Progenitor cell of endocrine pancreas (in vitro differentiated cells): ENCODE data around the gene MUC6. TPM values are rescaled to one million over a fixed set of nuclear protein-coding genes. Genes with fewer than 3 reads are reported as not detected.

Source experiments
- DNase-seq: peaks from one replicate; pipeline ENCODE4 v3.0.0; 2021; ENCODE audit warnings: low spot score; ENCODE audit not compliant: unreplicated experiment
- H3K27ac Mint-ChIP-seq: 2 replicates; pipeline ENCODE4 v1.8.0; 2021; ENCODE audit warnings: mild to moderate bottlenecking, moderate library complexity, mixed read lengths
- H3K27me3 Mint-ChIP-seq: 2 replicates; pipeline ENCODE4 v1.8.0; 2021; ENCODE audit warnings: mixed read lengths
- H3K36me3 Mint-ChIP-seq: 2 replicates; pipeline ENCODE4 v1.8.0; 2022; ENCODE audit warnings: mixed read lengths; ENCODE audit not compliant: insufficient read depth
- H3K4me1 Mint-ChIP-seq: 2 replicates; pipeline ENCODE4 v1.8.0; 2021; ENCODE audit warnings: low read depth, mixed read lengths
- H3K4me3 Mint-ChIP-seq: 2 replicates; pipeline ENCODE4 v1.8.0; 2021; ENCODE audit warnings: low read depth, mild to moderate bottlenecking, moderate library complexity, mixed read lengths
- H3K9me3 Mint-ChIP-seq: 2 replicates; pipeline ENCODE4 v1.8.0; 2021; ENCODE audit warnings: low read depth, mixed read lengths
- total RNA-seq: library from RNA; stranded (reverse); gene quantifications from 2 replicates; pipeline ENCODE4 v1.2.1, GENCODE V29; 2021
- TF ChIP-seq, protein P1 (sequence below): fragments of 200-600 bp; sonication (generic); IDR thresholded peaks from one replicate; pipeline ENCODE4 v1.5.0; 2021; ENCODE audit warnings: antibody characterized with exemption, mild to moderate bottlenecking; ENCODE audit not compliant: unreplicated experiment

The MUC6 gene
- total RNA-seq, 1 donor from 2014 or later = 1.6 TPM

DNA sequence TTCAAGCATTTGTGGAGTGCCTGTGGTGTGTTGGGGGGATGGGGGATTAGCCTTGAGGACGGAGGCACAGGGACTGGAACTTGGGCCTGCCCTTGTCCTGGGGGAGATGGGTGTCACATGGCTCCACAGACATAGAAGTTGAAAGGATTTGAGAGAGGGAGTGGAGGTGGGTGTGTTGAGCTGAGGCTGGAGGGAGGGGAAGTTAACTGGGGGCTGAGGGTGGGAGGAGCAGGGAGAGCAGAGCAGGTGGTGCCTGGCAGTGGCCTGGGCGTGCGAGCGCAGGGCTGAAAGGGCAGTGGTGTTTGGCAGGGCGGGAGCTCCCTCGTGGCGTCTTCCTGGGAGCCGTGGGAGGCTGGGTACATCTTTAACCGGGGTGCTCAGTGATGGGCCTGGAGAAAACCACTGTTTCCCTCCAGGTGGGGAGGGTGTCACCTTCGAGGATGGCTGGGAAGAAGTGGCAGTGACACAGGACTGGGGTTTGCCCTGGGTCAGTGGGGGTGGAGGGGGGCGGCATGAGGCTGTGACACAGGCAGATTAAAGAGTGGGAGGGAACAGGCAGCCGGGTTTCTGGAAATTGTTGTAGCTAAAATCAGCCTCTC lies 65.3 kb downstream of the MUC6 start:
- Mint-ChIP-seq H3K27ac (no peak overlapping the region), H3K9me3 (no peaks in the 10 kb centered on the region), H3K27me3 (no peaks in the 10 kb centered on the region), H3K36me3 (peaks cover 16% of the 10 kb centered on the region), H3K4me3 (no peak overlapping the region), H3K4me1 (no peaks in the 10 kb centered on the region)
- TF ChIP-seq, protein P1, sequence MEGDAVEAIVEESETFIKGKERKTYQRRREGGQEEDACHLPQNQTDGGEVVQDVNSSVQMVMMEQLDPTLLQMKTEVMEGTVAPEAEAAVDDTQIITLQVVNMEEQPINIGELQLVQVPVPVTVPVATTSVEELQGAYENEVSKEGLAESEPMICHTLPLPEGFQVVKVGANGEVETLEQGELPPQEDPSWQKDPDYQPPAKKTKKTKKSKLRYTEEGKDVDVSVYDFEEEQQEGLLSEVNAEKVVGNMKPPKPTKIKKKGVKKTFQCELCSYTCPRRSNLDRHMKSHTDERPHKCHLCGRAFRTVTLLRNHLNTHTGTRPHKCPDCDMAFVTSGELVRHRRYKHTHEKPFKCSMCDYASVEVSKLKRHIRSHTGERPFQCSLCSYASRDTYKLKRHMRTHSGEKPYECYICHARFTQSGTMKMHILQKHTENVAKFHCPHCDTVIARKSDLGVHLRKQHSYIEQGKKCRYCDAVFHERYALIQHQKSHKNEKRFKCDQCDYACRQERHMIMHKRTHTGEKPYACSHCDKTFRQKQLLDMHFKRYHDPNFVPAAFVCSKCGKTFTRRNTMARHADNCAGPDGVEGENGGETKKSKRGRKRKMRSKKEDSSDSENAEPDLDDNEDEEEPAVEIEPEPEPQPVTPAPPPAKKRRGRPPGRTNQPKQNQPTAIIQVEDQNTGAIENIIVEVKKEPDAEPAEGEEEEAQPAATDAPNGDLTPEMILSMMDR = no peak
- no peak for DNase-seq

DNA sequence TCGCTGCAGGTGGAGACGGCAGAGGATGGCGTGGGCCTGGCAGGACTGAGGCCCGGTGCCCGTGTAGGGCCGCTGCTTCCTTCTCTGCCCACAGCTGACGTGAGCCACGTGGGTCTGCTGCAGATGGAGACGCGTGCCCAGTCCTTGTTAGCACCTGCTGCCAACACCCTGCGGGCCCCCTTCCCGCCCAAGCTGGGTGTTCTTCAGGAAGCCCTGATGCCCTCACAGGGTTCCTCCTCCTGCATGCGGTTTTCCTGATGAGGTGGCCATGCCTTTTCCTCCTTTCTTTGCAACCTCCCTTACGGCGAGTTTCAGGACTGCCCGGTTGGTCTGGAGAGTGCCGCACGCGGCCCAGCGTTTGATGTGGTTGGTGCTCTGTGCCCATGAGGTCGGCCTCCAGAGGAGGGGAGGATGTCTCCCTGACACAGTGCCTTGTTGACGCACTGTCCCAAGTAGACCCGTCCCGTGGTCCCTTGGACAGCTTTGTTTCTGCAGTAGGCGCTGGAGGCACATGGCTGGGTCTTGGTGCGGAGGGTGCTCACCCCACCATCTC lies 66.1 kb downstream of the MUC6 start:
- no peak overlapping the region for H3K27ac Mint-ChIP-seq
- DNase-seq = no peak

DNA sequence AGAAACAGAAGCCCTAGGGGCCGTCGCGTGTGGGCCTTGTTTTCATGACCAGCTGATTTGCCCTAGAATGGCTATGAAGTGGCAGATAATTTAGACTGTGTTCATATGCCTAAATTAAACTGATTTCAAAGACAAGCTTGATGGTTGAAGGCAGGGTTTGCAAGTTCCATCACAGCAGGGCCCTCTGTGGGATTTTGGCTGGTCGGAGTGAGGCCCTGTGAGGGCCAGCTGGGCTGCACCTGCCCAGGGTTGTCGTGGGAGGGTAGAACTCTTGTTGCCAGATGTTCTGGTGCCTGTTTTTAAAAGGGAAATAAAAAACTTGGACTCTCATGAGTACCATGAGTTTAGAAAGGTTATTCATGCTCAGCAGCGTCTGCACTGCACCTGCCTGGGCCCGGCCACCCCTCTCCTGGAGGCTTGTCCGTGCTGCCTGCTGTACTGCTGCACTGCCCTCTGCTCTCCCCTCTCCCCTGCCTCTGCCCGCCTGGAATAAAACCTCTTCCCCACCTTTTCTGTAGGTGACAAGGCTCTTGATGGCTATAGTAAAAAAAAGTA lies 66.8 kb downstream of the MUC6 start:
- Mint-ChIP-seq H3K36me3 (peaks cover 12% of the 10 kb centered on the region), H3K4me3 (no peak overlapping the region), H3K27ac (no peak overlapping the region), H3K4me1 (no peaks in the 10 kb centered on the region), H3K9me3 (no peaks in the 10 kb centered on the region), H3K27me3 (no peaks in the 10 kb centered on the region)
- no peak for DNase-seq
- TF ChIP-seq, protein P1 = no peak

More for the DNA sequence above, 66.1 kb downstream of the MUC6 start:
- TF ChIP-seq, protein P1 = no peak
- no peaks in the 10 kb centered on the region for H3K9me3 Mint-ChIP-seq
- no peaks in the 10 kb centered on the region for H3K4me1 Mint-ChIP-seq
- no peaks in the 10 kb centered on the region for H3K27me3 Mint-ChIP-seq
- H3K36me3 Mint-ChIP-seq = peaks cover 15% of the 10 kb centered on the region
- no peak overlapping the region for H3K4me3 Mint-ChIP-seq

DNA sequence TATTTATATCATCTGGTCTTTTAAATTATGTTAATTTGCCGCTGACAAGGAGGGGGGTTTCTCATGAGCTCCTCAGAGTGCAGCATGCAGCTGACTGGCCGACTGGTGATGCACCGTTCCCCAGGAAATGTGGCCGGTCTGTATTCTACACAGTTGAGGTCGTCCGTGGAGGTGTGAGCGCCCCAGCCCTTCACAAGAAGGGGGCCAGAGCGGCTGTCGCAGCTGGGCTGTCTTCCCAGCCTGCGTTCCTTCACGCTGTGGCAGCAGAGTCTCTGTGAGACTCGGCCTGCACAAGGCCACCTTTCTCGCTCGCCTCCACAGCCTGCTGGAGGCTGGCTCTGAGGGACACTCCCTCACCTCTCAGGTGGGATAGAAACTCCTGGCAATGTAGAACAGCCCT lies 67.7 kb downstream of the MUC6 start:
- Mint-ChIP-seq H3K4me3 (no peak overlapping the region), H3K27me3 (no peaks in the 10 kb centered on the region), H3K36me3 (peaks cover 19% of the 10 kb centered on the region), H3K27ac (no peak overlapping the region), H3K9me3 (no peaks in the 10 kb centered on the region), H3K4me1 (no peaks in the 10 kb centered on the region)
- TF ChIP-seq, protein P1 = no peak
- no peak for DNase-seq

DNA sequence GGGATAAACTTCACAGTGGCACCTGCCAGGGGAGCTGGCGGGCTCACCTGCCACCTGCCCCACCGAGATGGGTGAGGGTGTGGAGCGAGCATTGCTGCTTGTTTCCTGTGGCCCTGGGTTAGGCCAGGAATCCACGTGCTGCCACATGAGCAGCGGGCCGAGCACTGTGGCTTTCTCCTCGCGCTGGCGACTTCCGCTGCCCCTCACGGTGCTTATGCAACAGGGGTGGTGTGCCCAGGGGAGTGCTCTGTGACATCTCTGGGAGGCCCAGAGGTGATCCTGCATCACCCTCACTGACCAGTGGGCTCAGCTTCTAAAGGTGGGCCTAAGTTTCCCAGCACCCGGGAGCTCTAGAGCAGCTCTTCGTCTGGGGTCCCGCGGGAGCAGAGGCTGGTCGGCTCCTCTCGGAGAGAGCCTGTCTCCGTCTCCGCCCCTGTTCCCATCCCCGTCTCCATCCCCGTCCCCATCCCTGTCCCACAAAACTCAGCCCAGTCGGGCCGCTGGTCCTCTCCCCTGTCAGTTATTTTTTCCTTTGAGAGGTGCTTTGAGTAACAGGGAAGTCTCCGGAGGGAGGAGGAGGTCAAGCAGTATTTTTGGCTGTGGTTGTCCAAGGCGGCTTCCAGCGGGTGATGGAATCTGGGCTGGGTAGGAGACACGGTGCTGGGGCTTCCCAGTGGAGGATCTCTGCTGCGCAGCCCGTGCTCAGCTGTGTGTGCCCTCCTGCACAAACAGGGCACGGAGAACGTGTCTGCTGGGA lies 68.3 kb downstream of the MUC6 start:
- H3K4me1 Mint-ChIP-seq = no peaks in the 10 kb centered on the region
- no peaks in the 10 kb centered on the region for H3K9me3 Mint-ChIP-seq
- no peak for DNase-seq
- TF ChIP-seq, protein P1 = no peak
- H3K27me3 Mint-ChIP-seq = no peaks in the 10 kb centered on the region
- H3K4me3 Mint-ChIP-seq = no peak overlapping the region
- no peak overlapping the region for H3K27ac Mint-ChIP-seq
- H3K36me3 Mint-ChIP-seq = peaks cover 20% of the 10 kb centered on the region
